A673 (cell line): ENCODE results near the gene MDGA2. TPM values are rescaled to one million over a fixed set of nuclear protein-coding genes. Genes with fewer than 3 reads are reported as not detected.

Source experiments
- BruUV-seq: library from RNA; stranded (reverse); fragments of 400-500 nt; replicated peaks from 2 replicates; lab custom pipeline; 2021; lab: Mats Ljungman, UMichigan
- CTCF ChIA-PET: fragments of 300-600 bp; sonication (Branson Sonifier 250); formaldehyde crosslinking; loops from one replicate; lab custom pipeline; 2022; ENCODE audit warnings: antibody characterized with exemption; lab: Charles Lee
- POLR2A ChIA-PET: fragments of 300-600 bp; sonication (Branson Sonifier 250); formaldehyde crosslinking; loops from one replicate; lab custom pipeline; 2022; ENCODE audit warnings: antibody characterized with exemption; ENCODE audit not compliant: low non-redundant PET; lab: Charles Lee
- DNase-seq: peaks from one replicate; pipeline ENCODE4 v3.0.0-alpha.2; 2015; ENCODE audit warnings: low spot score
- H3K27ac ChIP-seq: fragments of 200-600 bp; sonication (generic); 2 replicates; pipeline ENCODE4 v1.5.1; 2016; ENCODE audit warnings: mixed run types, low read depth, mild to moderate bottlenecking, mixed read lengths, antibody characterized with exemption, low read length; ENCODE audit not compliant: poor library complexity, severe bottlenecking
- H3K27me3 ChIP-seq: fragments of 200-600 bp; sonication (generic); replicated peaks from 2 replicates; pipeline ENCODE4 v1.6.1; 2017; ENCODE audit warnings: mixed run types, low read depth, mild to moderate bottlenecking, mixed read lengths, antibody characterized with exemption, low read length; ENCODE audit not compliant: insufficient read depth, poor library complexity
- H3K36me3 ChIP-seq: fragments of 200-600 bp; sonication (generic); 2 replicates; pipeline ENCODE4 v1.6.1; 2016; ENCODE audit warnings: mixed run types, mild to moderate bottlenecking, mixed read lengths, antibody characterized with exemption, low read length; ENCODE audit not compliant: insufficient read depth, poor library complexity, severe bottlenecking
- H3K4me1 ChIP-seq: fragments of 200-600 bp; sonication (generic); 2 replicates; pipeline ENCODE4 v1.6.1; 2017; ENCODE audit warnings: mixed run types, mild to moderate bottlenecking, mixed read lengths, antibody characterized with exemption, low read length; ENCODE audit not compliant: insufficient read depth, poor library complexity, severe bottlenecking
- H3K4me3 ChIP-seq: fragments of 200-600 bp; sonication (generic); 2 replicates; pipeline ENCODE4 v1.5.1; 2016; ENCODE audit warnings: low read depth, mixed run types, mild to moderate bottlenecking, mixed read lengths, low read length; ENCODE audit not compliant: poor library complexity, severe bottlenecking
- H3K9me3 ChIP-seq: fragments of 200-600 bp; sonication (generic); 2 replicates; pipeline ENCODE4 v1.6.1; 2016; ENCODE audit warnings: mixed run types, low read depth, mild to moderate bottlenecking, mixed read lengths, antibody characterized with exemption, low read length; ENCODE audit not compliant: poor library complexity, severe bottlenecking
- CTCF ChIP-seq: fragments of 300-800, 200-600 bp; sonication (generic); conservative IDR thresholded peaks from 2 replicates; pipeline ENCODE4 v1.5.1; 2017; ENCODE audit warnings: low read depth, mild to moderate bottlenecking, antibody characterized with exemption, low read length, moderate library complexity, mixed read lengths
- EZH2 ChIP-seq: fragments of 200-600 bp; sonication (generic); IDR thresholded peaks from 2 replicates; pipeline ENCODE4 v1.6.1; 2017; ENCODE audit warnings: borderline replicate concordance, low read depth, mild to moderate bottlenecking, mixed read lengths, antibody characterized with exemption, low read length; ENCODE audit not compliant: poor library complexity, severe bottlenecking
- intact Hi-C: fragments of 100-400 bp; cut with micrococcal nuclease; formaldehyde crosslinking; loops from one replicate; pipeline ENCODE4 v1.10.0; 2022; ENCODE audit not compliant: unreplicated experiment
- total RNA-seq: library from RNA; stranded (reverse); gene quantifications from 2 replicates; pipeline ENCODE4 v1.2.3, GENCODE V29; 2021

The MDGA2 gene
- total RNA-seq, 1 experiment from 2014 or later, result not detected

DNA sequence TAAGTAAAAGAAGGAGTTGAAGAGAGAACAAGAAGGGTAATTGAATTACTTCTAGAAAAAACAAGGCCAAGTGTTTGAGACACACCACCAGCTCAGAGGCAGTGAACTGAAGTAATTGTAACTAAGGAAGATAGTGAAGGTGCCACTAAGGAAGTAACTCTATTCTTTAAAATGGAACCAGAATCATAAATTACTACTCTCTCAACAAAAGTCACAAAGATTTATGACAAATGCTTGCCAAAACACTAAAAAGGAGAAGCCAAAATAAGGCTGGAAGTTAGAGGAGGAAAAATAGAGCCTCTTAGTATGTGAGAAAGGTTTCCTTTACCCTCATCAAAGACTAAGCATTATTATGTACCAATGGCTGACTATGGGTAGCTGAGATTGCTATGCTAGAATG, 208.5 kb downstream of the MDGA2 start:
- H3K4me1 ChIP-seq, result no peaks in the 10 kb centered on the region
- CTCF ChIA-PET, result no interaction called here
- H3K27me3 ChIP-seq, result no peaks in the 10 kb centered on the region
- BruUV-seq, result no TSS peak
- intact Hi-C loops, result no loop called here
- no peak overlapping the region for H3K4me3 ChIP-seq
- no peak for DNase-seq
- H3K27ac ChIP-seq, result no peak overlapping the region
- TF ChIP-seq CTCF (no peak), EZH2 (no peak)
- no peaks in the 10 kb centered on the region for H3K9me3 ChIP-seq
- H3K36me3 ChIP-seq, result no peaks in the 10 kb centered on the region
- POLR2A ChIA-PET, result no interaction called here

DNA sequence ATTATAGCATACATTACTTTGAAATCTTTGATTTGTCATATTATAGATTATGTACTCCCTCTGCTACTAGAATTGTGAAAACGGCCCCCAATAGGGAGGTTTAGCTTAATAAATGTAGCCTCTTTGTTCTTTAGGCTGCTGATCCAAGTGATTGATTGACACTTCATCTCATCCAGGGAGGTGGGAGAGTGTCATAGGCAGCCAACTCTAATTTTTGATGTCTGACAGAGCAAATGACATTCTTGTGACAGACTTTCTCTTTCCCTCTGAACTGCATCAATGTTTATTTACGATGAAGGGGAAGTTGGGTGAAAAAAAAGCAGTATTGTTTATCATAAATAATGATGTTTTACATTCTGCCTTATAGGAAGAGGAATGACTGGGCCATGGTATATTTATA, 221.4 kb downstream of the MDGA2 start:
- ChIA-PET CTCF (no interaction called here), POLR2A (no interaction called here)
- BruUV-seq, result no TSS peak
- Histone ChIP-seq H3K27ac (no peak overlapping the region), H3K4me3 (no peak overlapping the region), H3K9me3 (no peaks in the 10 kb centered on the region), H3K36me3 (no peaks in the 10 kb centered on the region), H3K4me1 (no peaks in the 10 kb centered on the region), H3K27me3 (no peaks in the 10 kb centered on the region)
- intact Hi-C loops, result no loop called here
- no peak for DNase-seq
- no peak for TF ChIP-seq EZH2

- no TSS peak for BruUV-seq
- intact Hi-C loops, result no loop called here
- CTCF ChIA-PET, result no interaction called here
These were observed 228.3 kb downstream of the MDGA2 start for GRCh38 chr14:47447076-47447475.

More at GRCh38 chr14:47447076-47447475, 228.3 kb downstream of the MDGA2 start:
- POLR2A ChIA-PET, result no interaction called here
- no peak overlapping the region for H3K27ac ChIP-seq
- H3K27me3 ChIP-seq, result no peaks in the 10 kb centered on the region
- H3K4me1 ChIP-seq, result no peaks in the 10 kb centered on the region
- no peaks in the 10 kb centered on the region for H3K9me3 ChIP-seq
- TF ChIP-seq EZH2 (no peak), CTCF (no peak)
- DNase-seq, result no peak
- H3K36me3 ChIP-seq, result no peaks in the 10 kb centered on the region
- H3K4me3 ChIP-seq, result no peak overlapping the region
